HCT116 (cell line): Measurements from ENCODE around the gene SKAP1. TPM values are rescaled to one million over a fixed set of nuclear protein-coding genes. Genes with fewer than 3 reads are reported as not detected.

Experiments used
- ATAC-seq: fragments of 200-7000 bp; cut with Tn5 transposase; 2 replicates; pipeline ENCODE4 v1.9.1; 2020; ENCODE audit warnings: mild to moderate bottlenecking, moderate library complexity
- BruUV-seq: library from RNA; stranded (reverse); fragments of 400-500 nt; replicated peaks from 2 replicates; lab custom pipeline; 2021; lab: Mats Ljungman, UMichigan
- CTCF ChIA-PET: fragments of 300-600 bp; sonication (Branson Sonifier 250); formaldehyde crosslinking; loops from one replicate; lab custom pipeline; 2021; ENCODE audit warnings: antibody characterized with exemption; lab: Charles Lee
- POLR2A ChIA-PET: fragments of 300-600, 350-600 bp; sonication (Branson Sonifier 250); formaldehyde crosslinking; loops from one replicate; lab custom pipeline; 2021; ENCODE audit warnings: antibody characterized with exemption; lab: Charles Lee
- RAD21 ChIA-PET, 2 experiments: fragments of 300-600 bp; sonication (Branson Sonifier 250); formaldehyde crosslinking; loops; one replicate each; lab custom pipeline; 2023; ENCODE audit warnings: low total read pairs in 2 of 2; ENCODE audit not compliant: uncharacterized antibody in 2 of 2, unreplicated experiment in 2 of 2, low non-redundant PET in 1 of 2; lab: Charles Lee
- DNase-seq: peaks from one replicate; pipeline ENCODE4 v3.0.0-alpha.2; 2010; ENCODE audit warnings: low read depth, low spot score
- H2AFZ ChIP-seq: fragments of 200-600 bp; shearing (Covaris generic), sonication (generic); 2 replicates; pipeline ENCODE4 v1.6.1; 2017; ENCODE audit warnings: low read depth, mixed run types, mixed read lengths, antibody characterized with exemption, low read length; ENCODE audit not compliant: poor library complexity, severe bottlenecking
- H3K27ac ChIP-seq: 2 replicates; pipeline ENCODE4 v1.5.1; 2012; ENCODE audit warnings: low read depth, low read length
- H3K27me3 ChIP-seq: fragments of 200-600 bp; sonication (generic); 2 replicates; pipeline ENCODE4 v1.6.1; 2016; ENCODE audit warnings: mixed run types, low read length, mixed read lengths; ENCODE audit not compliant: insufficient read depth
- H3K36me3 ChIP-seq, 2 experiments: fragments of 200-500 bp in 1 of 2; fragments of 200-600 bp in 1 of 2; sonication (Bioruptor generic) in 1 of 2; sonication (generic) in 1 of 2; 2 replicates each; pipeline versions ENCODE4 v1.5.1 to v1.6.1; 2014 to 2016; ENCODE audit warnings: low read length in 2 of 2, inconsistent platforms in 1 of 2, mixed read lengths in 1 of 2, mixed run types in 1 of 2; ENCODE audit not compliant: insufficient read depth in 2 of 2, control insufficient read depth in 1 of 2
- H3K4me1 ChIP-seq, 2 experiments: fragments of 200-600 bp in 1 of 2; sonication (generic) in 1 of 2; 2 replicates each; pipeline versions ENCODE4 v1.5.1 to v1.6.1; 2012 to 2017; ENCODE audit warnings: low read length in 2 of 2, inconsistent platforms in 1 of 2, mild to moderate bottlenecking in 1 of 2, mixed read lengths in 1 of 2, mixed run types in 1 of 2, moderate library complexity in 1 of 2; ENCODE audit not compliant: insufficient read depth in 2 of 2, control insufficient read depth in 1 of 2
- H3K4me2 ChIP-seq: fragments of 200-600 bp; sonication (generic); 2 replicates; pipeline ENCODE4 v1.6.1; 2017; ENCODE audit warnings: mixed run types, low read length, mixed read lengths
- H3K4me3 ChIP-seq, 2 experiments: fragments of 200-600 bp in 1 of 2; sonication (generic) in 1 of 2; replicated peaks in 1 of 2; 2 replicates each; pipeline ENCODE4 v1.5.1; 2011 to 2016; ENCODE audit warnings: low read length in 2 of 2, control low read depth in 1 of 2, low read depth in 1 of 2, mild to moderate bottlenecking in 1 of 2, mixed read lengths in 1 of 2, mixed run types in 1 of 2
- H3K79me2 ChIP-seq: fragments of 200-600 bp; sonication (generic); 2 replicates; pipeline ENCODE4 v1.6.1; 2017; ENCODE audit warnings: mild to moderate bottlenecking, mixed run types, low read length, moderate library complexity, mixed read lengths; ENCODE audit not compliant: insufficient read depth
- H3K9ac ChIP-seq: fragments of 200-600 bp; sonication (generic); 2 replicates; pipeline ENCODE4 v1.6.1; 2016; ENCODE audit warnings: low read length, mixed read lengths
- H3K9me2 ChIP-seq: fragments of 200-600 bp; sonication (generic), shearing (Covaris generic); 2 replicates; pipeline ENCODE4 v1.6.1; 2017; ENCODE audit warnings: mixed run types, mild to moderate bottlenecking, moderate library complexity; ENCODE audit not compliant: insufficient read depth
- H3K9me3 ChIP-seq, 2 experiments: fragments of 200-500 bp in 1 of 2; fragments of 200-600 bp in 1 of 2; sonication (Bioruptor generic) in 1 of 2; sonication (generic) in 1 of 2; 2 replicates each; pipeline ENCODE4 v1.6.1; 2014 to 2017; ENCODE audit warnings: low read length in 2 of 2, mixed read lengths in 2 of 2, inconsistent platforms in 1 of 2, low read depth in 1 of 2, mild to moderate bottlenecking in 1 of 2, mixed run types in 1 of 2, moderate library complexity in 1 of 2; ENCODE audit not compliant: control insufficient read depth in 1 of 2, insufficient read depth in 1 of 2
- H4K20me1 ChIP-seq: fragments of 200-600 bp; sonication (generic), shearing (Covaris generic); 2 replicates; pipeline ENCODE4 v1.6.1; 2017; ENCODE audit warnings: mixed run types, mild to moderate bottlenecking, moderate library complexity; ENCODE audit not compliant: insufficient read depth
- ATF3 ChIP-seq: IDR thresholded peaks from 2 replicates; pipeline ENCODE4 v1.6.1; 2012
- CBX3 ChIP-seq: IDR thresholded peaks from 2 replicates; pipeline ENCODE4 v1.6.1; 2012; ENCODE audit warnings: low read depth
- CEBPB ChIP-seq: IDR thresholded peaks from 2 replicates; pipeline ENCODE4 v1.6.1; 2012; ENCODE audit warnings: low read depth
- EGR1 ChIP-seq: IDR thresholded peaks from 2 replicates; pipeline ENCODE4 v1.6.1; 2012; ENCODE audit warnings: low read depth
- ELF1 ChIP-seq: IDR thresholded peaks from 2 replicates; pipeline ENCODE4 v1.6.1; 2012; ENCODE audit warnings: low read depth, borderline replicate concordance
- FOSL1 ChIP-seq: IDR thresholded peaks from 2 replicates; pipeline ENCODE4 v1.6.1; 2012; ENCODE audit warnings: low read depth
- JUND ChIP-seq: IDR thresholded peaks from 2 replicates; pipeline ENCODE4 v1.6.1; 2012
- MAX ChIP-seq: IDR thresholded peaks from 2 replicates; pipeline ENCODE4 v1.6.1; 2012
- POLR2A ChIP-seq: IDR thresholded peaks from 2 replicates; pipeline ENCODE4 v1.7.0; 2011; ENCODE audit warnings: borderline replicate concordance; ENCODE audit not compliant: insufficient read depth, insufficient read length; ENCODE audit errors: extremely low read depth
- RAD21 ChIP-seq: IDR thresholded peaks from 2 replicates; pipeline ENCODE4 v1.6.1; 2012; ENCODE audit warnings: low read depth, mild to moderate bottlenecking
- SIN3A ChIP-seq: IDR thresholded peaks from 2 replicates; pipeline ENCODE4 v1.6.1; 2012; ENCODE audit warnings: low read depth
- SP1 ChIP-seq: IDR thresholded peaks from 2 replicates; pipeline ENCODE4 v1.6.1; 2012; ENCODE audit warnings: low read depth
- intact Hi-C: fragments of 100-400 bp; cut with micrococcal nuclease; formaldehyde crosslinking; loops from 2 replicates; pipeline ENCODE4 v1.10.0; 2022
- total RNA-seq: library from RNA; stranded (reverse); gene quantifications from one replicate; pipeline ENCODE4 v1.2.1, GENCODE V29; 2021; ENCODE audit not compliant: unreplicated experiment
- TF ChIP-seq, protein P1 (sequence below): IDR thresholded peaks from 2 replicates; pipeline ENCODE4 v1.6.1; 2012; ENCODE audit warnings: low read depth

SKAP1 gene
- total RNA-seq, 1 experiment from 2014 or later, result 12.4 TPM

- Histone ChIP-seq H3K9me2 (no peaks in the 10 kb centered on the region; the same call in 1 of the 2 replicates), H3K79me2 (no peaks in the 10 kb centered on the region), H2AFZ (peak overlapping the region; percentile 8), H3K36me3 (no peaks in the 10 kb centered on the region), H3K4me1 (peaks cover 12 to 41% of the 10 kb centered on the region in 2 experiments), H3K27me3 (no peaks in the 10 kb centered on the region), H3K4me2 (no peak overlapping the region), H3K4me3 (no peak overlapping the region), H3K9me3 (no peaks in the 10 kb centered on the region), H4K20me1 (no peaks in the 10 kb centered on the region), H3K27ac (no peak overlapping the region), H3K9ac (no peak overlapping the region)
- BruUV-seq, result no TSS peak
- intact Hi-C loops, result no loop called here
- no peak for TF ChIP-seq MAX
- DNase-seq (no peak), ATAC-seq (no peak)
- CTCF ChIA-PET, result interaction anchor here (1.2 kb wide), 1 partner anchor 10 kb away, joined by 3 read pairs; no protein-coding TSS in a partner anchor
- RAD21 ChIA-PET, result interaction anchor here in 1 of 2 experiments (0.8 kb wide), 1 partner anchor 27 kb away, joined by 3 read pairs; no protein-coding TSS in a partner anchor
- POLR2A ChIA-PET, result interaction anchor here (1.6 kb wide), 1 partner anchor 184 kb away, joined by 6 read pairs; the partner anchor contains the start of gene NFE2L1
Measured at GRCh38 chr17:48231995-48232959, 197.7 kb downstream of the SKAP1 start.

GRCh38 chr17:48229936-48230335, 200.1 kb downstream of the SKAP1 start:
- H2AFZ ChIP-seq, result no peak overlapping the region
- DNase-seq, result no peak
- ChIA-PET POLR2A (no interaction called here), CTCF (interaction anchor here (1.4 to 1.6 kb wide), 4 partner anchors 10 to 205 kb away, joined by 3 to 8 read pairs (median 8); no protein-coding TSS in a partner anchor), RAD21 (no interaction called here)
- H3K4me2 ChIP-seq, result no peak overlapping the region
- no peaks in the 10 kb centered on the region for H4K20me1 ChIP-seq
- intact Hi-C loops, result no loop called here
- H3K9me3 ChIP-seq, result no peaks in the 10 kb centered on the region
- H3K27ac ChIP-seq, result no peak overlapping the region
- H3K9ac ChIP-seq, result no peak overlapping the region
- BruUV-seq, result no TSS peak
- no peaks in the 10 kb centered on the region for H3K79me2 ChIP-seq
- H3K9me2 ChIP-seq, result no peaks in the 10 kb centered on the region
- H3K4me1 ChIP-seq, result peaks cover 0 to 27% of the 10 kb centered on the region in 2 experiments; a peak in 1 of 4 replicates
- no peak for ATAC-seq
- H3K4me3 ChIP-seq, result no peak overlapping the region
- no peaks in the 10 kb centered on the region for H3K36me3 ChIP-seq
- TF ChIP-seq POLR2A, result no peak
- no peak for TF ChIP-seq ELF1
- TF ChIP-seq FOSL1, result no peak
- TF ChIP-seq ATF3, result no peak
- no peak for TF ChIP-seq EGR1
- TF ChIP-seq, protein P1, sequence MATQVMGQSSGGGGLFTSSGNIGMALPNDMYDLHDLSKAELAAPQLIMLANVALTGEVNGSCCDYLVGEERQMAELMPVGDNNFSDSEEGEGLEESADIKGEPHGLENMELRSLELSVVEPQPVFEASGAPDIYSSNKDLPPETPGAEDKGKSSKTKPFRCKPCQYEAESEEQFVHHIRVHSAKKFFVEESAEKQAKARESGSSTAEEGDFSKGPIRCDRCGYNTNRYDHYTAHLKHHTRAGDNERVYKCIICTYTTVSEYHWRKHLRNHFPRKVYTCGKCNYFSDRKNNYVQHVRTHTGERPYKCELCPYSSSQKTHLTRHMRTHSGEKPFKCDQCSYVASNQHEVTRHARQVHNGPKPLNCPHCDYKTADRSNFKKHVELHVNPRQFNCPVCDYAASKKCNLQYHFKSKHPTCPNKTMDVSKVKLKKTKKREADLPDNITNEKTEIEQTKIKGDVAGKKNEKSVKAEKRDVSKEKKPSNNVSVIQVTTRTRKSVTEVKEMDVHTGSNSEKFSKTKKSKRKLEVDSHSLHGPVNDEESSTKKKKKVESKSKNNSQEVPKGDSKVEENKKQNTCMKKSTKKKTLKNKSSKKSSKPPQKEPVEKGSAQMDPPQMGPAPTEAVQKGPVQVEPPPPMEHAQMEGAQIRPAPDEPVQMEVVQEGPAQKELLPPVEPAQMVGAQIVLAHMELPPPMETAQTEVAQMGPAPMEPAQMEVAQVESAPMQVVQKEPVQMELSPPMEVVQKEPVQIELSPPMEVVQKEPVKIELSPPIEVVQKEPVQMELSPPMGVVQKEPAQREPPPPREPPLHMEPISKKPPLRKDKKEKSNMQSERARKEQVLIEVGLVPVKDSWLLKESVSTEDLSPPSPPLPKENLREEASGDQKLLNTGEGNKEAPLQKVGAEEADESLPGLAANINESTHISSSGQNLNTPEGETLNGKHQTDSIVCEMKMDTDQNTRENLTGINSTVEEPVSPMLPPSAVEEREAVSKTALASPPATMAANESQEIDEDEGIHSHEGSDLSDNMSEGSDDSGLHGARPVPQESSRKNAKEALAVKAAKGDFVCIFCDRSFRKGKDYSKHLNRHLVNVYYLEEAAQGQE, result no peak
- TF ChIP-seq CEBPB, result no peak
- TF ChIP-seq SP1, result no peak
- TF ChIP-seq CBX3, result no peak
- no peak for TF ChIP-seq RAD21
- TF ChIP-seq SIN3A, result no peak
- TF ChIP-seq JUND, result no peak
- TF ChIP-seq MAX, result no peak
- H3K27me3 ChIP-seq, result no peaks in the 10 kb centered on the region
